Measurements from ENCODE around the gene UBXN10.

Gene UBXN10

GRCh38 chr1:20152599-20152930 is 33.3 kb upstream of the UBXN10 start:
- peak overlapping the region; percentile 89 for H3K4me2 ChIP-seq (ENCODE audit: low read depth, low read length, poor library complexity, severe bottlenecking)
- no peaks in the 10 kb centered on the region for H3K9me2 ChIP-seq (replicated peaks; ENCODE audit: low read depth, low read length)
- no peaks in the 10 kb centered on the region for H3K36me3 ChIP-seq (ENCODE audit: insufficient read depth, low read length)
- peak overlapping the region; percentile 78 for H3K4me3 ChIP-seq (ENCODE audit: low read length, poor library complexity, severe bottlenecking)
- no peak overlapping the region for H2AFZ ChIP-seq (ENCODE audit: low read length)
- no peaks in the 10 kb centered on the region for H3K9me3 ChIP-seq (ENCODE audit: insufficient read depth, low read depth, low read length)
- TF ChIP-seq EZH2phosphoT487 (IDR thresholded peaks at IDR 0.05; ENCODE audit: borderline replicate concordance) (no peak), CTCF (conservative IDR thresholded peaks at IDR 0.05; ENCODE audit: low read length) (0 out of 2 replicates have a peak, but pooled peaks have one; percentile 17)
- H3K9ac ChIP-seq (ENCODE audit: low read depth, low read length, poor library complexity, severe bottlenecking), result no peak overlapping the region
- no peaks in the 10 kb centered on the region for H3F3A ChIP-seq (ENCODE audit: low read depth)
- peaks cover 4% of the 10 kb centered on the region for H3K4me1 ChIP-seq (ENCODE audit: insufficient read depth, low read length, poor library complexity, severe bottlenecking)
- no peaks in the 10 kb centered on the region for H4K20me1 ChIP-seq (ENCODE audit: insufficient read depth, low read length, poor library complexity, severe bottlenecking)
- H3K27me3 ChIP-seq (ENCODE audit: insufficient read depth, low read length, poor library complexity, severe bottlenecking), result no peaks in the 10 kb centered on the region
- no peaks in the 10 kb centered on the region for H3K79me2 ChIP-seq (ENCODE audit: insufficient read depth, low read length)

GRCh38 chr1:20153000-20153418 is 32.9 kb upstream of the UBXN10 start:
- H3K27me3 ChIP-seq (ENCODE audit: insufficient read depth, low read length, poor library complexity, severe bottlenecking), result no peaks in the 10 kb centered on the region
- H3K36me3 ChIP-seq (ENCODE audit: insufficient read depth, low read length), result no peaks in the 10 kb centered on the region
- no peaks in the 10 kb centered on the region for H3K9me3 ChIP-seq (ENCODE audit: insufficient read depth, low read depth, low read length)
- no peak overlapping the region for H3K9ac ChIP-seq (ENCODE audit: low read depth, low read length, poor library complexity, severe bottlenecking)
- TF ChIP-seq CTCF (conservative IDR thresholded peaks at IDR 0.05; ENCODE audit: low read length) (no peak), EZH2phosphoT487 (IDR thresholded peaks at IDR 0.05; ENCODE audit: borderline replicate concordance) (no peak)
- H4K20me1 ChIP-seq (ENCODE audit: insufficient read depth, low read length, poor library complexity, severe bottlenecking), result no peaks in the 10 kb centered on the region
- no peaks in the 10 kb centered on the region for H3F3A ChIP-seq (ENCODE audit: low read depth)
- H3K4me2 ChIP-seq (ENCODE audit: low read depth, low read length, poor library complexity, severe bottlenecking), result no peak overlapping the region
- H3K4me1 ChIP-seq (ENCODE audit: insufficient read depth, low read length, poor library complexity, severe bottlenecking), result peaks cover 4% of the 10 kb centered on the region
- no peak overlapping the region for H3K4me3 ChIP-seq (ENCODE audit: low read length, poor library complexity, severe bottlenecking)
- no peaks in the 10 kb centered on the region for H3K79me2 ChIP-seq (ENCODE audit: insufficient read depth, low read length)
- no peaks in the 10 kb centered on the region for H3K9me2 ChIP-seq (replicated peaks; ENCODE audit: low read depth, low read length)
- no peak overlapping the region for H2AFZ ChIP-seq (ENCODE audit: low read length)

- peaks cover 5% of the 10 kb centered on the region; the same call in 1 of the 2 replicates for H3K9me3 ChIP-seq (ENCODE audit: insufficient read depth, low read depth, low read length)
- no peaks in the 10 kb centered on the region for H3K27me3 ChIP-seq (ENCODE audit: insufficient read depth, low read length, poor library complexity, severe bottlenecking)
- H3K9me2 ChIP-seq (replicated peaks; ENCODE audit: low read depth, low read length), result no peaks in the 10 kb centered on the region
- no peaks in the 10 kb centered on the region for H3F3A ChIP-seq (ENCODE audit: low read depth)
- TF ChIP-seq EZH2phosphoT487 (IDR thresholded peaks at IDR 0.05; ENCODE audit: borderline replicate concordance), result no peak
- no peak for TF ChIP-seq CTCF (conservative IDR thresholded peaks at IDR 0.05; ENCODE audit: low read length)
- no peak overlapping the region for H3K4me3 ChIP-seq (ENCODE audit: low read length, poor library complexity, severe bottlenecking)
- no peaks in the 10 kb centered on the region for H4K20me1 ChIP-seq (ENCODE audit: insufficient read depth, low read length, poor library complexity, severe bottlenecking)
- H3K79me2 ChIP-seq (ENCODE audit: insufficient read depth, low read length), result no peaks in the 10 kb centered on the region
- no peak overlapping the region for H3K9ac ChIP-seq (ENCODE audit: low read depth, low read length, poor library complexity, severe bottlenecking)
- no peak overlapping the region for H3K4me2 ChIP-seq (ENCODE audit: low read depth, low read length, poor library complexity, severe bottlenecking)
- H3K36me3 ChIP-seq (ENCODE audit: insufficient read depth, low read length), result no peaks in the 10 kb centered on the region
- peaks cover 4% of the 10 kb centered on the region for H3K4me1 ChIP-seq (ENCODE audit: insufficient read depth, low read length, poor library complexity, severe bottlenecking)
- H2AFZ ChIP-seq (ENCODE audit: low read length), result no peak overlapping the region
Observed at GRCh38 chr1:20154301-20154831, 31.5 kb upstream of the UBXN10 start.
